ENCODE data around the gene PCBP3. TPM values are rescaled to one million over a fixed set of nuclear protein-coding genes. Genes with fewer than 3 reads are reported as not detected.

PCBP3 gene
- total and polyA plus RNA-seq, 4 donors: 14.3 to 30.0 (median 22.5) TPM

- Histone ChIP-seq H3K27me3 (ENCODE audit: control insufficient read depth, insufficient read depth, low read length) (no peaks in the 10 kb centered on the region), H3K4me1 (ENCODE audit: control insufficient read depth, insufficient read depth, low read length) (no peaks in the 10 kb centered on the region), H3K27ac (ENCODE audit: low read depth, low read length) (no peak overlapping the region), H3K36me3 (ENCODE audit: control insufficient read depth, insufficient read depth, low read length) (peaks cover 32% of the 10 kb centered on the region), H3K9me3 (ENCODE audit: control insufficient read depth, insufficient read depth, low read length) (peaks cover 14% of the 10 kb centered on the region), H3K4me3 (ENCODE audit: low read depth, low read length) (no peak overlapping the region)
- 85% methylated on average over 3 of the region's 3 CpGs for WGBS (ENCODE audit: insufficient coverage)
- DNase-seq (ENCODE audit: low read depth in 4 of 6, low spot score in 6 of 6): no peak
These were observed 291.0 kb downstream of the PCBP3 start for GRCh38 chr21:45934554-45934953.

- Histone ChIP-seq H3K27ac (ENCODE audit: low read depth, low read length) (no peak overlapping the region), H3K36me3 (ENCODE audit: control insufficient read depth, insufficient read depth, low read length) (peaks cover 35% of the 10 kb centered on the region), H3K4me1 (ENCODE audit: control insufficient read depth, insufficient read depth, low read length) (no peaks in the 10 kb centered on the region), H3K27me3 (ENCODE audit: control insufficient read depth, insufficient read depth, low read length) (no peaks in the 10 kb centered on the region), H3K9me3 (ENCODE audit: control insufficient read depth, insufficient read depth, low read length) (peaks cover 14% of the 10 kb centered on the region), H3K4me3 (ENCODE audit: low read depth, low read length) (no peak overlapping the region)
- no CpG with 5 or more reads among the region's 3 CpGs for whole genome bisulfite sequencing (ENCODE audit: insufficient coverage)
- DNase-seq (ENCODE audit: low read depth in 4 of 6, low spot score in 6 of 6): peak in 2 of 6 donors; percentile 48 to 59
These were observed 292.1 kb downstream of the PCBP3 start for GRCh38 chr21:45935628-45936027.

GRCh38 chr21:45937721-45938452 is 294.4 kb downstream of the PCBP3 start:
- Histone ChIP-seq H3K36me3 (ENCODE audit: control insufficient read depth, insufficient read depth, low read length) (peaks cover 40% of the 10 kb centered on the region), H3K27ac (ENCODE audit: low read depth, low read length) (no peak overlapping the region), H3K4me1 (ENCODE audit: control insufficient read depth, insufficient read depth, low read length) (peaks cover 6% of the 10 kb centered on the region), H3K27me3 (ENCODE audit: control insufficient read depth, insufficient read depth, low read length) (no peaks in the 10 kb centered on the region), H3K9me3 (ENCODE audit: control insufficient read depth, insufficient read depth, low read length) (peaks cover 14% of the 10 kb centered on the region), H3K4me3 (ENCODE audit: low read depth, low read length) (no peak overlapping the region)
- 92% methylated on average over 16 of the region's 17 CpGs for WGBS (ENCODE audit: insufficient coverage)
- no peak for DNase-seq (ENCODE audit: low read depth in 4 of 6, low spot score in 6 of 6)

- H3K9me3 ChIP-seq (ENCODE audit: control insufficient read depth, insufficient read depth, low read length): peaks cover 14% of the 10 kb centered on the region
- H3K27ac ChIP-seq (ENCODE audit: low read depth, low read length): no peak overlapping the region
- no CpG with 5 or more reads among the region's 1 CpG for WGBS (ENCODE audit: insufficient coverage)
- H3K4me1 ChIP-seq (ENCODE audit: control insufficient read depth, insufficient read depth, low read length): peaks cover 6% of the 10 kb centered on the region
- peaks cover 42% of the 10 kb centered on the region for H3K36me3 ChIP-seq (ENCODE audit: control insufficient read depth, insufficient read depth, low read length)
- DNase-seq (ENCODE audit: low read depth in 4 of 6, low spot score in 6 of 6): no peak
- H3K4me3 ChIP-seq (ENCODE audit: low read depth, low read length): no peak overlapping the region
- H3K27me3 ChIP-seq (ENCODE audit: control insufficient read depth, insufficient read depth, low read length): no peaks in the 10 kb centered on the region
These were observed 294.9 kb downstream of the PCBP3 start for GRCh38 chr21:45938453-45938755.

GRCh38 chr21:45938811-45939520 is 295.4 kb downstream of the PCBP3 start:
- no peak overlapping the region for H3K4me3 ChIP-seq (ENCODE audit: low read depth, low read length)

GRCh38 chr21:45939521-45940045 is 296.1 kb downstream of the PCBP3 start:
- no peak for DNase-seq (ENCODE audit: low read depth in 4 of 6, low spot score in 6 of 6)
- H3K9me3 ChIP-seq (ENCODE audit: control insufficient read depth, insufficient read depth, low read length): peaks cover 14% of the 10 kb centered on the region
- H3K36me3 ChIP-seq (ENCODE audit: control insufficient read depth, insufficient read depth, low read length): peaks cover 37% of the 10 kb centered on the region
- 95% methylated on average over 15 of the region's 15 CpGs for WGBS (ENCODE audit: insufficient coverage)
- peaks cover 6% of the 10 kb centered on the region for H3K4me1 ChIP-seq (ENCODE audit: control insufficient read depth, insufficient read depth, low read length)
- H3K27me3 ChIP-seq (ENCODE audit: control insufficient read depth, insufficient read depth, low read length): no peaks in the 10 kb centered on the region
- no peak overlapping the region for H3K27ac ChIP-seq (ENCODE audit: low read depth, low read length)
- H3K4me3 ChIP-seq (ENCODE audit: low read depth, low read length): no peak overlapping the region

More at GRCh38 chr21:45938811-45939520, 295.4 kb downstream of the PCBP3 start:
- no peak overlapping the region for H3K27ac ChIP-seq (ENCODE audit: low read depth, low read length)
- H3K27me3 ChIP-seq (ENCODE audit: control insufficient read depth, insufficient read depth, low read length): no peaks in the 10 kb centered on the region
- H3K9me3 ChIP-seq (ENCODE audit: control insufficient read depth, insufficient read depth, low read length): peaks cover 14% of the 10 kb centered on the region
- DNase-seq (ENCODE audit: low read depth in 4 of 6, low spot score in 6 of 6): no peak
- peaks cover 6% of the 10 kb centered on the region for H3K4me1 ChIP-seq (ENCODE audit: control insufficient read depth, insufficient read depth, low read length)
- peaks cover 39% of the 10 kb centered on the region for H3K36me3 ChIP-seq (ENCODE audit: control insufficient read depth, insufficient read depth, low read length)
- 94% methylated on average over 17 of the region's 17 CpGs for WGBS (ENCODE audit: insufficient coverage)

GRCh38 chr21:45940091-45940490 is 296.6 kb downstream of the PCBP3 start:
- peaks cover 36% of the 10 kb centered on the region for H3K36me3 ChIP-seq (ENCODE audit: control insufficient read depth, insufficient read depth, low read length)
- no peaks in the 10 kb centered on the region for H3K27me3 ChIP-seq (ENCODE audit: control insufficient read depth, insufficient read depth, low read length)
- no peak overlapping the region for H3K27ac ChIP-seq (ENCODE audit: low read depth, low read length)
- peaks cover 12% of the 10 kb centered on the region for H3K9me3 ChIP-seq (ENCODE audit: control insufficient read depth, insufficient read depth, low read length)
- DNase-seq (ENCODE audit: low read depth in 4 of 6, low spot score in 6 of 6): no peak
- WGBS (ENCODE audit: insufficient coverage): 97% methylated on average over 14 of the region's 20 CpGs
- no peak overlapping the region for H3K4me3 ChIP-seq (ENCODE audit: low read depth, low read length)
- H3K4me1 ChIP-seq (ENCODE audit: control insufficient read depth, insufficient read depth, low read length): peaks cover 6% of the 10 kb centered on the region

- no peak for DNase-seq (ENCODE audit: low read depth in 4 of 6, low spot score in 6 of 6)
- Histone ChIP-seq H3K27me3 (ENCODE audit: control insufficient read depth, insufficient read depth, low read length) (no peaks in the 10 kb centered on the region), H3K9me3 (ENCODE audit: control insufficient read depth, insufficient read depth, low read length) (peaks cover 6% of the 10 kb centered on the region), H3K36me3 (ENCODE audit: control insufficient read depth, insufficient read depth, low read length) (peaks cover 38% of the 10 kb centered on the region), H3K27ac (ENCODE audit: low read depth, low read length) (no peak overlapping the region), H3K4me1 (ENCODE audit: control insufficient read depth, insufficient read depth, low read length) (peaks cover 6% of the 10 kb centered on the region), H3K4me3 (ENCODE audit: low read depth, low read length) (no peak overlapping the region)
- WGBS (ENCODE audit: insufficient coverage): 84% methylated on average over 13 of the region's 23 CpGs
These were observed 297.3 kb downstream of the PCBP3 start for GRCh38 chr21:45940621-45941337.

- WGBS (ENCODE audit: insufficient coverage): 88% methylated on average over 14 of the region's 14 CpGs
- Histone ChIP-seq H3K4me1 (ENCODE audit: control insufficient read depth, insufficient read depth, low read length) (peaks cover 6% of the 10 kb centered on the region), H3K36me3 (ENCODE audit: control insufficient read depth, insufficient read depth, low read length) (peaks cover 38% of the 10 kb centered on the region), H3K9me3 (ENCODE audit: control insufficient read depth, insufficient read depth, low read length) (peaks cover under 1% of the 10 kb centered on the region), H3K4me3 (ENCODE audit: low read depth, low read length) (no peak overlapping the region), H3K27me3 (ENCODE audit: control insufficient read depth, insufficient read depth, low read length) (no peaks in the 10 kb centered on the region), H3K27ac (ENCODE audit: low read depth, low read length) (no peak overlapping the region)
- DNase-seq (ENCODE audit: low read depth in 4 of 6, low spot score in 6 of 6): no peak
These were observed 297.8 kb downstream of the PCBP3 start for GRCh38 chr21:45941338-45941710.

Measured in spinal cord (tissue), 10 donors.